Posterior vena cava (tissue), 2 donors: ENCODE measurements around the gene DNMT3A. TPM values are rescaled to one million over a fixed set of nuclear protein-coding genes. Genes with fewer than 3 reads are reported as not detected.
A peak's percentile ranks its signal among the peaks of the same experiment; 100 is the strongest.

ENCODE experiments used
- DNase-seq: peaks from one replicate; pipeline ENCODE4 v3.0.0-alpha.2; 2020; ENCODE audit warnings: low spot score
- intact Hi-C, 2 donors: fragments of 100-400 bp; cut with DNase I; formaldehyde crosslinking; loops; one replicate each; pipeline versions ENCODE4 v1.14.1 to v1.14.2; 2022 to 2023
- long read RNA-seq, 2 donors: library from polyadenylated mRNA; unstranded; transcript quantifications; one replicate each; pipeline ENCODE4 v2.0.0, GENCODE V29; 2020 to 2021
- total RNA-seq, 2 donors: library from RNA; stranded (reverse); fragmentation: NEBNext Ultra II Directional; extraction: Animal tissue kit (Norgen Biotek cat#: 25700); gene quantifications; one replicate each; pipeline ENCODE4 v1.2.1, GENCODE V29; 2021
- donor health status: DM: yes; HTN: yes; CAD: no.
- donor health status: DM: yes; HTN: yes; CAD: no.

The DNMT3A gene
- total RNA-seq = 10 to 100 TPM; 25.9 to 26.3 TPM
- long read RNA-seq, donor 1, partial matches to known transcripts = 11 of 13 reads
- long read RNA-seq, donor 1, other reads (novel, unspliced or antisense) = 2 of 13 reads
- long read RNA-seq, donor 2, full-length matches to known transcripts = 4 of 25 reads
- long read RNA-seq, donor 2, partial matches to known transcripts = 15 of 25 reads
- long read RNA-seq, donor 2, other reads (novel, unspliced or antisense) = 6 of 25 reads

DNA sequence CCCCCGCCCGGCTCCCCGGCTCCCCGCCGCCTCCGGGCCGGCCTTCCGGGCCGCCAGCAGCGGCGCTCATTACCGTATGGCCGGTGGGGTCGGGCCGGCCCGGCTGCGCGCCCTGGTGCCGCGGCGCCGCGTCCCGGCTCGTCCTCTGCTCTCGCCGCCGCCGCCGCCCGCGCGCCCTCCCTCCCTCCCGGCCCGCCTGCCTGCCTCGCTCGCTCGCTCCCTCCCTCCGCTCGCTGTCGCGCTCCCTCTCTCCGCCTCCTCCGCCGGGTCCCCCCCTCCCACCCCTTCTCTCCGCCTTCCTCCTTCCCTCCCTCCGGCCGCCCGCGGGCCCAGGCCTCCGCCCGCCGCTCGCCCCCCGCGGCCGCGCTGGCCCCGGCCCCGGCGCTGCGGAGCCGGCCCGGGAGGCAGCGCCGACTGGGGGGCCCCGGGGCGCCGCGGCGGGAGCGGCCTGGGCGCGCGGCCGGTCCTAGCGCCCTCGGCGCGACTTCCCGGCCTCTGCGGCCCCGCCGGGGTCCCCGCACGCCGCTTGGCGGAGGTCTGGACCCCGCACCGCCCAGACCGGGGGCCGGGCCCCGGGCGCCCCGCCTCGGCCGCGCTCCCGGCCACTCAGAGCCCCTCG is at the start of gene DNMT3A:
DNMT3A (minus strand) TSS at position 173 of the 619 bp plus-strand sequence. CDS start 27,941 bp downstream, outside the sequence.
- DNase-seq = peak; percentile 91
- intact Hi-C loops = no loop called here

DNA sequence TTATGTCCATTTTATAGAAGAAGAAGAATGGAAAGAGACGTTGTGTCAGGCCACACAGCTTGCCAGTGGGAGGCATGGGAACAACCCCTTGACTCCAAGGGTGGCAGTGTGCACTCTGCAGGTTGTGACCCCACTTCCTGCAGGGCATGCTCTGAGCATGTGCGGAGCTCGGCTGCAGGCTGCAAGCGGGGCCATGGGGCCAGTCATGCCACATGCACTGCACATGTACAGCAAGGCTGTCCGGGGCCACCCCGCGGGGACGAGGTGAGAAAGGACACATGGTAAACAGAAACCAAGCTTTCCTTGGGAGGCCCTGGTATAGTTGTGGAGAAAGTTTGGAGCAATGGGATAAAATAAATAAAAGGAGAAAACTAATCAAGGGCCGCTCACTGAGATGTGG is 47.4 kb upstream of the DNMT3A start:
- peak; percentile 45 for DNase-seq
- intact Hi-C loops = no loop called here

DNA sequence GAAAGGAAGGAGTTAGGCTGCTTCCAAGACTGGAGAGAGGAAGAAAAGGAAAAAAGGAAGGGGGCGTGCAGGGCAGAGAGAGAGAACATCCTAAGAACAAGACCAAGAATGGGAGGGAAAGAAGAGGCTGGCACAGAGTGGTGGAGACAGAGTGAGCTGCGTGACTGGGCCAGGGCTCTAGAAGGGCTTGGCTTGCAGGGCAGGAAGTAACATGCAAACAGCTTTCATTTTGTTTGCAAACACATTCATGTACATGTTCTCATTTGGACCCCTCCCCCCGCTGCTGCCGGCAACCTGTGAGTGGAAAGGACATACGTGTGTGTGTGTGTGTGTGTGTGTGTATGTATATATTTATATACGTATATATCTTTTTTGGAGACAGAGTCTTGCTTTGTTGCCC is 46.8 kb upstream of the DNMT3A start:
- intact Hi-C loops = no loop called here
- peak; percentile 56 for DNase-seq

DNA sequence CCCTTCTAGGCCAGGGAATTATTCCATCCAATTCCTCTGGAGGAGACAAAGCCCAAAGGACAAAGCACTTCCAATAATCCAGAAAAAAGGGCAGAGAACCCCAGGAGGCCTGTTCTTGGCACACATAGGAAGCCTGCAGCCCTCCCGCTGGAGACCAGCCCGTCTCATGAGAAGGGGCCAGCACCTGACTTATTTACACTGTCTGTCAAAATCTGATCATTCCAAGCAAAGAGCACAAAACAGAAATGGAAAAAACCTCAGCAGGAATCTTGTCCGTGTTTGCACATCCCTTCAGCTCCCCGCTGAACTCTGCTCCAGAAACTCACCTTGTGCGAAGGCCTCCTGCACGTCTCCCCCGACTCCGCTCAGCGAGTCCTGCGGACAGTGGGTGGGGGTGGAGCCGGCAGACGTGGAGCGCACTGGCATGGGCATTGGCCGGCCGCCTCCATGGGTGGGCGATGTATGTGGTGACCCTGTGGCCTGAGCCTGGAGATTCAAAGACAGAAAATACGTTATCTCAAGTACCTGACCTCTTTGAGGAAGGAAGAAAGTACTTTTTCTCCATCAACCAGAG is 46.2 kb upstream of the DNMT3A start:
- peak; percentile 62 for DNase-seq
- intact Hi-C loops = no loop called here

DNA sequence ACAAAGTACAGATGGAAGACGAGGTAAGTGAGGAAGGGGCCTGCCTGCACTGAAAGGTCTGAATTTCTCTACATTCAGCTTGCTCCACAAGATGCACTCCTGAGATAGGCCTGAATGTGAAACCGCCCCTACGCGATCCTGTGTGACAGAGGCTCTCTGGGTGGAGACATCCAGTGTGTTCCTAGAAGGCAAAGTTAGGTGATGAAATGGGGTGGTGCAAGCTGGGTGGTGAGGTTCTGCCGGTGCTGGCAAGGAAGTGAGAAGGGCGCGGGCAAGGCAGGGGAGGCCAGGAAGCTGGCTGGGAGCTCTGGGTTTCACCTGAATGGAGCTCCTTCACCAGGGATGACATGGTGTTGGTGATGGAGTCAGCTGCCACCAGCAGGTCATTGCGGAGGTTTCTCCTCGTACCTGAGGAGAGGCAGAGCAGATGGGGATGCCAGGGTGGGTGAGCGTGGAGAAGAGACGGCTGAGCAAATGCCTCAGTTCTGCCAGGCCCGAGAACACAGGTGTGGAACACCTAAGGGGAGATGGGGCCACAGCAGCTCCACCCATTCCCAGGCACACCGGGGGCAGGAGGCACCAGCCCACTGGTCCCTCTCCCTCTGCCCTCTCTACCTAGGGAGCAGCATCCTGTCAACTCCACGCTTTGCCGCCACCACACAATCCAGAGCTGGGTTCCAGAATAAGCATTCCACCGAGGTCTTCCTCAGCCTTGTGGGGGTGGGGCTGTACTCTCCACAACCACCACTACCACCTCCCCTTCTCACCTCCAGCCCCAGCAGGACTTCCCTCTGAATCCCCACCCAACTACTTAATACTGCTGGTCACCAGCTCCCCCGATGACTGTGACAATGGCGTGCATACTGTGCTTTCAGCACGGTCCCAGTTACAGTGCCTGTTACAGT is 45.5 kb upstream of the DNMT3A start:
- intact Hi-C loops = no loop called here

DNA sequence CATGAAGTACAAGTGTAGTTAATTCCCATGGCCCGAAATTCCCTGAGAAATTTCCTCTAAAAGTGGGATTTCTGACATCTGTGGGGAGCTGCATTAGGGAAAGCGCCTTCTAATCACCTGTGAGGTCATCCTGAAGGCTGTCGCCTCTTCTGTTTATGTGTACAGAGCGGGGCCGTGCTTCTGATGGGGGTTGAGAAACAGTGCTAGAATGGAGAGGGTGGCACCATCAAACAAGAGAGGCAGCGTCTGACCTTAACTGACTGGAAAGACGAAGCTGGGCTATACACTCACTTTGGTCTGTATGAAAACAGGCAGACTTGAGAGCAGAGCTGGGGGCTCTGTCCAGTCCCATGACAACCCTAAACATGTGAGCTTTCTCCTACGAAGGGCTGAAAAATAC is 44.2 kb upstream of the DNMT3A start:
- intact Hi-C loops = no loop called here
- peak; percentile 28 for DNase-seq

More for the DNA sequence above, 45.5 kb upstream of the DNMT3A start:
- DNase-seq = peak; percentile 74

DNA sequence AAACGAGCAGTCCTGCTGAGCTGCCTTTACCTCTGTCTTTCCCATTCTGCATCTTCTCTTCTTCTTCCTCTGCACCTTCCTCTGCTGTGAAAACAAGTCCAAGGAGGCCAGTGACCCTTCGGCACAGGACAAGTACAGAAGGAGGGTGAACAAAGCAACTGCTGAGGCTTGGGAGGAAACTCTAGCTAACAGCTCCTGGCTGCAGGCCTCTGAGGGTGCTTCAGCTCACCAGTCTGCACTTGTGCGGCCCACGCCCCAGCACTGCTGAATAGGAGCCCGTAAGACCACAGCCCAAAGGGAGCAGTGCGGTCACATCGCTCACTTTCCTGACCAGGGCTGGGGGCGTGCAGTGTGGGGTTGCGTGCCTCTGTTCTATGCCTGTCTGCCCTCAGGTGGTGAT is 42.1 kb upstream of the DNMT3A start:
- DNase-seq = peak; percentile 50
- intact Hi-C loops = no loop called here

DNA sequence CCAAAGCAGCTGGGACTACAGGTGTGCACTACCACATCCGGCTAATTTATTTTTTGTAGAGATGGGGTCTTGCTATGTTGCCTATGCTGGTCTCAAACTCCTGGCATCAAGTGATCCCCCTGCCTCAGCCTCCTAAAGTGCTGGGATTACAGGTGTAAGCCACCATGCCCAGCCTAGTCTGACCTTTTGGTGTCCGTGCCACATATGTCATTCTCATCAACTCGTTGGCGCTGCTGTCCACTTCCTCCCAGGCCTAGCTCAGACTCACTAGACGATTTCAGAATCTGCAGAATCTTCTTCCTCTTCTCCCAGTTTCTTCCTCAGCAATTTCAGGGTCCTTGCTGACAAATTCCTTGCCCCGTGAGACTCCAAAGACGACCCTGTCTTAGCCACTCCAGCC is 39.8 kb upstream of the DNMT3A start:
- intact Hi-C loops = no loop called here
- peak; percentile 59 for DNase-seq

DNA sequence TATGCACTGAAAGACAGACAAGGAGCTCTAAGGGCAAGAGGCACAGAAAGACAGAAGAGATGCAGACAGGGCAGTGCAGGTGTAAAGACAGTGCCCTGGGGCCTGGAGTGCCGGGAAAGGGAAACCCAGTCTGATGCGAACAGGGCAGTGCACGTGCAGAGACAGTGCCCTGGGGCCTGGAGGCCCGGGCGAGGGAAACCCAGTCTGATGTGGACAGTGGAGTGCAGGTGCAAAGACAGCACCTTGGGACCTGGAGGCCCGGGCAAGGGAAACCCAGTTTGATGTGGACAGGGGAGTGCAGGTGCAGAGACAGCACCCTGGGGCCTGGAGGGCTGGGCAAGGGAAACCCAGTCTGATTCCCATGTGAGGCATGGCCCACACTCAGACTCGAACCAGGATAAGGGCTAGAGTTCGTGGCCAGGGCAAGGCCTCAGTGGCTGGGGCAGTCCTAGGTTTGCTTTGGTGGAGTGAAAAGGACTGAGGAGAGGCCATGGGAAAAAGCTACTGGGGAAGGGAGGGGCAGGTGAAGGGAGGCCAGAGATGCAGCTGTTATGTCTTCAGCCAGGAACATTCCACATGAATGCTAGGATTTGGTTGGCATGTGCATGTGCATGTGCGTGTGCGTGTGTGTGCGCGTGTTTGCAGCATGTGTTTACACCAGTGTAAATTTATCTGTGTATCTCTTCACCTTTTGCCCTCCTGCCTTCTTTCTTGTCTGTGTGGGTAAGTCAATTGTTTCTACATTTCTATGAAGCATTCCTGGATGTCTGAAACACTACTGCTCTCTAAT is 39.1 kb upstream of the DNMT3A start:
- intact Hi-C loops = no loop called here
- peak; percentile 54 for DNase-seq

DNA sequence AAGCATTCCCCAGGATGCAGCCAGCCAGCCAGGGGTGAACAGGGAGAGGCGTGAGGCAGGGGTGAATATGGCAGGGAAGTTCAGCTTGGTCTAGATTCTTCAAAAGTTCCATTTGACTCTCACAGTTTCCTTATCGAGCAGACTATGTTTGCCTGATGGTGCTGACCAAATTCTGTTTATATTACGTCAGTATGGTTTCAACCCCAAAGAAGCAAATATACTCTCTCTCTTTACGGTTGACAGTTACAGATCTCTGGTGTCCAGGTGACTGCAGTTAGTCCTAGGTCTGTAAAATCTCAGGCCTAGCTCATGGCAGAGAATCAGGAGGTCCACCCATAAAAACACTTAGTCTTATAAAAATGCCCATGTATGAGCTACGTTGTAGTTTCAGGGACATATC is 38.3 kb upstream of the DNMT3A start:
- DNase-seq = peak; percentile 10
- intact Hi-C loops = no loop called here

DNA sequence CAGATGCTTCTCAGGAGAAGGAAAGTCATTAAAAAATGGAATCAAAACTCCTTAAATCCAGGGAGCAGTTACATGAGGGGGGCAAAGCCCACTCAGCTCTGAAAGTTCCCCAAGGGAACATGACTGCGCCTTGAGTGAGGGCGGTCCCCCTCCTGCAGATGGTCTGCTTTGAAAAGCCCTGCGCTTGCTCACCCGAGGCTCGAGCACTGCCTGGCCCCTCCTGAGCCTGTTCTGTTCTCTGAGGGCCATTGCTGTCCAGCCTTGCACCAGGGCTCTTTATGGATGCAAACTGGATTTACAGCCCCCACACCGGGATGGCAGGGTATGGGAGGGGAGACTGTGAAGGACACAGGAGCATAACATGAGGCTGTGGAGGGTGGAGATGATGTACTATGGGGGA is 37.8 kb upstream of the DNMT3A start:
- DNase-seq = peak; percentile 37
- intact Hi-C loops = loop anchor here in 1 of 2 donors (10.0 kb wide), 1 partner anchor 135 kb away; no protein-coding TSS in a partner anchor

DNA sequence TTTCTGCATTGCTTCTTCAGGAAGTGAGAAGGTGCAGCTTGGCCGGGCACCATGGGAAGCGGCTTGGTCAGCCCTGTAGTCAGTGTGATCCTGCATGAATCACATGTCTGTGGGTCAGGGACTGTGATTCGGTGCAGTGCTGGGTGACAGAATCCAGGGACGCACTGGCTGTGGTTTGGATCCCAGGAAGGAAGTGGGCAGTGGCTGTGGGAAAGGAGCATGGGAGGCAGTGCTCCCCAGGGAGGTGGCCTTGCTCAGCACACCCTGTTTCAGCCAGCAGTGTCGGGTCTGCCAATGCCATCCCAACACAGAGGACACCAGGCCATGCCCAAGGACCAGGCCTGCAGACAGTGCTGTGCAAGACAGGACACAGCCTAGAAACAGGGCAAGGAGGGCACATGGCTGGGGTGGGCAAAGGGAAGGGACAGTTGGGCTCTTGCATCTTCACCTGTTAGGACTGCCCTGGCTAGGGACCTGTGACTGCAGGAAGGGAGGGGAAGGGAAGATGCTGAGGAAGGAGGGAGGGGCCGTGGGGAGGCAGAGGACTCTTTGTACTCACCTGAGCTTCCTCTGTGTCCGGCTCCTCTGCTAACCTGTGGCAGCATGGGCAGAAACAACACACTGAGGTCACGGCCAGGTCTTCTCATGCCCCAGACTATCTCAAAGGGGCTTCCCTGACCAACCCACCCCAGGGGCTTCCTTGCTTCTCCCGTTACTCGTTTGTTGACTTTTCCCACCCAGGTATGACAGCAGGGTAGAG is 37.2 kb upstream of the DNMT3A start:
- DNase-seq = peak; percentile 70

DNA sequence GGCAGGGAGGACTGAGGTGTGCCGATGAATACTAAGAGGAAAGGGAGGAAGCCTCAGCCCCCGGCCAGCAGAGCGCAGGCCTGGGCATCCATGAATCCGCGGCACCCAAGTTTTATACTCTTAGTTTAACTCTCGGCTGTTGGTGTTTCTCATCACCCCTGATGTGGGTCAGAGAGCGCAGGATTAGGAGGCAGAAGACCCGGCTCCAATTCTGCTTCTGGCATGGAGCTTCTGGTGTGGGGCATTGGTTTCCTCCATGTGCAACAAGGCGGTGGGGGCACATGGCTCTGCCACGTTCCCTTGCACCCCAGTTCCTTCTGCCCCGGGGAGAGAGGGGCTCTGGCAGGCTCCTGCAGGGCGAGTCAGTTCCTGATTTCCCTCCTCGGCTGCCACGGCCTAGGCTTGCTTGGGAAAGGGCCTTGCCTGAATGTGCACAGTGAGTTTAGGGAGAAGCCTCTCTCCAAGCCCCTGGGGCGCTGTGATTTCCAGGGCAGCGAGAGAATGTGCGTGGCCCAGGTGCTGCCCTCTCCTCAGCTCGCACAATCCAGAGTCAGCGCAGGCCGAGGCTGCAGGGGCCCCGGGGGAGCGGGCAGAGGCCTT is 36.2 kb upstream of the DNMT3A start:
- peak; percentile 76 for DNase-seq
- intact Hi-C loops = loop anchor here in 1 of 2 donors (10.0 kb wide), 1 partner anchor 137 kb away; no protein-coding TSS in a partner anchor

More for the DNA sequence above, 37.2 kb upstream of the DNMT3A start:
- intact Hi-C loops = loop anchor here in 1 of 2 donors (10.0 kb wide), 1 partner anchor 136 kb away; no protein-coding TSS in a partner anchor

DNA sequence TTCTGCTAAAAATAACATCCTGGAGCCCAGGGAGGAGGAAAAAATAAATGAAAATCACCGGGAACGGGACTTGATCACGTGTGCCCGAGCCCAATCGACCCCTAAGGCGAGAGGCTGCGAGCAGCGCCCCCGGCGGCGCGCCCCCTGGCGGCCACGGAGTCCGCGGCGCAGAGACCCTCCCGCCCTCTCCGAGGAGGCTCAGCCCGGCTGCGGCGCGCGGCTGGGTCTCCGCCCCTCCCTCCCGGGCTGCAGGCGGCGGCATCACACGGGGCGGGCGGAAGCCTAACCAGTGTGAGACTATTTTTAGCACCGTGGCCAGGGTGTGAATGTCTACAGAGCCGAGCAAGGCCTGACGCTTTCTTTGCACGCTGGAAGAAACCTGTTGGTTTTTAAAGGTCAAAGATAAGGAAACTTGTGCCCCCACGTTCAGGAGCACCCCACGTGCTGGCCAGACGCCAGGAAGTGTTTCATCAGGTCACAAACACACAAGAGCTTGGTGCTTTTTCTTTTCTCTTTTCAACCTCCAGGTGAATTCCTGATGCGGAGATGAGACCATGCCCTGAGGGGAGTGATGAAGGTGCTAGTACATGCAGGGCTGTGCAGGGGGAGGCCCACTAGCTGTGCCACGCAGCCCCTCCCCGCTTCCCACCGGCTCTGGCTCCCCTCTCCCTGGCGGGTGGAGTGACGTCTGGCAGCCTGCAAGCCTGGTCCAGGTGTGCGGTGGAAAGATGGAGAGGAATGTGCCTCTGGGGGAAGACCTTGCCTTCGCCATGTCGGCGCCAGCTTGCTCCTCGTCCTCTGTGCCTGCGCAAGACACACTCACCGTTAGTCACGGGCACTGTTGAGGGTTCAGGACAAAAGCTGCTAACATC is 35.3 kb upstream of the DNMT3A start:
- peak; percentile 95 for DNase-seq
- intact Hi-C loops = loop anchor here in 1 of 2 donors (10.0 kb wide), 1 partner anchor 138 kb away; no protein-coding TSS in a partner anchor

DNA sequence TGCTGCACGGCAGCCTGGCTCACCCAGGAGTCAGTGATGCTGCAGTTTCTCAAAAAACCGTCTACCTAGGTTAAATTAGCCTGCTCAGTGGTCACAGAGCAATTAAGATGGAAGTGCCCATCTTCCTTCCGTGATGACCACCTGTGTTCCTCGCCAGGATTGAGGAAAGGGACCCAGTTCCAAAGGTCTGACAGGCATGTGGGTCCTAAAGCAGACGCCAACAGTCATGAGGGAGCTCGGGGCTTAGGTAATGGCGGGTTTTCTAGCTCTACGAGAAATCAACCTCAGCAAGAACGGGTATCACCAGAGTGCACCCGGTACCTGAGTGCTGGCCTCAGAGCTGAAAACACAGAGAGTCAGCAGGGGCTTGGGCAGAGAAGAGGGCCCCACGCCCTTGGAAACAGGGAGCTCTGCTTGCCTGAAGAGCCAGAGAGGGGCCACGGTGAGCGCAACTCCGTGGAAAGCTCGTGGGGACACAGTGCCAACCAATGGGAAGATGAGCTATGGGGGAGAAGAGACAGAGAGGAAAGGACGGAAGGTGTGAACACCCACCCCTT is 34.3 kb upstream of the DNMT3A start:
- peak; percentile 69 for DNase-seq
- intact Hi-C loops = loop anchor here in 1 of 2 donors (10.0 kb wide), 1 partner anchor 139 kb away; no protein-coding TSS in a partner anchor

DNA sequence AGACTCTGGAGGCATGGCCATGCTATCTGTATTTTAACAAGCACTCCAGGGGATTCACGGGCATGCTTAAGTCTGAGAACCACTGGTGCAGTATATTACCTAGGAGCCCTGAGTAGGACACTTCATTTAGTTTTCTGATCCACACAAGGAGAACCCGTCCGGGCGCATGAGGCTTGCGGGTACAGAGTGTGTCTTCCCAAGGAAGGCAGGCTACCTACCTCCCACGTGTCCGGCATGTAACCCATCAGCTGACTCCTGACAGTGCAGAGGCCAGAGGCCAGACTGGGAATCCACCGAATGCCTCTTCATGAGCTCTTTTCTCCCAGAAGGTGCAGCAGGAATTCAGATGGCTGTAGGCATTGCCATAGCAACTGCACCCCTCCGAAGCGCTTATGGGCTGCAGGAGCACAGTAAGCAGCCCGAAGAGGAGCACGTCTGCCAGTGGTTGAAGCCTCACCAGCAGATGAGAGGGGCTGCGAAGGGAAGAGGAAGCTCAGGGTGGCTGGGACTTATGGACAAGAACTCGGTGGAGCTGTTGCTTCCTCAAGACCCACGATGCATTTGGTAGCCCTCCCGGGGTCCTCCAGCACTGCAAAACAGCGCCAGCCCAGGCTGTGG is 33.8 kb upstream of the DNMT3A start:
- peak; percentile 36 for DNase-seq
- intact Hi-C loops = loop anchor here in 1 of 2 donors (10.0 kb wide), 1 partner anchor 139 kb away; no protein-coding TSS in a partner anchor
